DND-41 (cell line): ENCODE data around the gene NISCH.

ENCODE experiments used
- ATAC-seq: fragments of 200-7000 bp; cut with Tn5 transposase; 3 replicates; pipeline ENCODE4 v1.9.1; 2021; ENCODE audit warnings: low read depth; ENCODE audit not compliant: insufficient read depth
- DNase-seq: peaks from one replicate; pipeline ENCODE4 v3.0.0-alpha.2; 2020
- H2AFZ ChIP-seq: 2 replicates; pipeline ENCODE4 v1.6.0; 2012; ENCODE audit warnings: low read depth, low read length
- H3K27ac ChIP-seq: 2 replicates; pipeline ENCODE4 v1.5.1; 2012; ENCODE audit warnings: low read length, inconsistent platforms
- H3K27me3 ChIP-seq: fragments of 200-600 bp; sonication (generic); 2 replicates; pipeline ENCODE4 v1.6.0; 2012; ENCODE audit warnings: low read length, mild to moderate bottlenecking, inconsistent platforms; ENCODE audit not compliant: insufficient read depth, poor library complexity
- H3K36me3 ChIP-seq: 2 replicates; pipeline ENCODE4 v1.5.1; 2012; ENCODE audit warnings: low read length, inconsistent platforms; ENCODE audit not compliant: insufficient read depth
- H3K4me1 ChIP-seq: 2 replicates; pipeline ENCODE4 v1.5.1; 2012; ENCODE audit warnings: mild to moderate bottlenecking, low read length; ENCODE audit not compliant: insufficient read depth
- H3K4me2 ChIP-seq: 2 replicates; pipeline ENCODE4 v1.6.0; 2012; ENCODE audit warnings: mild to moderate bottlenecking, moderate library complexity, low read length, inconsistent platforms; ENCODE audit not compliant: insufficient read depth
- H3K4me3 ChIP-seq, 2 experiments: fragments of 200-600 bp in 1 of 2; shearing (Covaris generic) in 1 of 2; 2 replicates each; pipeline ENCODE4 v1.5.1; 2012 to 2016; ENCODE audit warnings: inconsistent platforms in 2 of 2, low read length in 2 of 2, mild to moderate bottlenecking in 2 of 2, low read depth in 1 of 2, moderate library complexity in 1 of 2
- H3K79me2 ChIP-seq: 2 replicates; pipeline ENCODE4 v1.6.0; 2012; ENCODE audit warnings: low read length, inconsistent platforms; ENCODE audit not compliant: insufficient read depth
- H3K9ac ChIP-seq: 2 replicates; pipeline ENCODE4 v1.6.0; 2012; ENCODE audit warnings: low read depth, mild to moderate bottlenecking, inconsistent platforms, low read length, moderate library complexity
- H3K9me3 ChIP-seq: 2 replicates; pipeline ENCODE4 v1.5.1; 2012; ENCODE audit warnings: low read length, moderate library complexity, mild to moderate bottlenecking, inconsistent platforms; ENCODE audit not compliant: insufficient read depth, severe bottlenecking
- H4K20me1 ChIP-seq: 2 replicates; pipeline ENCODE4 v1.6.0; 2012; ENCODE audit warnings: low read length; ENCODE audit not compliant: insufficient read depth
- CTCF ChIP-seq: IDR thresholded peaks from 2 replicates; pipeline ENCODE4 v1.5.1; 2012; ENCODE audit warnings: borderline replicate concordance, low read length, moderate library complexity, mild to moderate bottlenecking; ENCODE audit not compliant: poor library complexity, severe bottlenecking; ENCODE audit errors: extremely low read depth
- EZH2 ChIP-seq: IDR thresholded peaks from 3 replicates; pipeline ENCODE4 v1.6.1; 2012; ENCODE audit warnings: borderline replicate concordance, low read depth, mild to moderate bottlenecking, moderate library complexity, low read length, inconsistent platforms; ENCODE audit not compliant: severe bottlenecking

NISCH gene

DNA sequence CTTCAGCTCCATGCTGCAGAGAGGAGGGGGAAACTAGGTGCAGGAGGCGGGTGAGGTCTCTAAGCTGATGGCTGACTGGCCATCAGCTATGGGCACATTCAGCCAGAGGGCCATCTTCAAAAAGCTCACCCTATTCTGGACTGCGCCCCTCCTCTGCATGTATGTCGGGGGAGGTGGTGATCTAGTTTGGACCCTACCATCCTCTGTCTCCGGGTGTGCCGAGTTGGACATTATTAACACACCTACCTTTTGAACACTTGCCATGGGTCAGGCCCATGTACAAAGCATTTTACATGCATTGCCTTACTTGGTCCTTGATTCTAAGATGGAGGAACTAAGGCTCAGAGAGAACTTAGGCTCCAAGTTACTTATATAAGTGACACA is 1.4 kb downstream of the NISCH start:
- Histone ChIP-seq H4K20me1 (0 out of 2 replicates have a peak, but pooled peaks cover 7% of the 10 kb centered on the region), H3K4me3 (peak overlapping the region; percentile 94 to 96; a peak in 3 of 4 replicates), H2AFZ (peak overlapping the region; percentile 97; the same call in 1 of the 2 replicates), H3K27ac (peak overlapping the region; percentile 89), H3K36me3 (peaks cover 42% of the 10 kb centered on the region), H3K27me3 (no peaks in the 10 kb centered on the region), H3K9ac (peak overlapping the region; percentile 97), H3K9me3 (no peaks in the 10 kb centered on the region), H3K79me2 (peaks cover 54% of the 10 kb centered on the region), H3K4me2 (peak overlapping the region; percentile 85), H3K4me1 (peaks cover 26% of the 10 kb centered on the region)
- ATAC-seq (no peak), DNase-seq (no peak)
- TF ChIP-seq EZH2 (no peak), CTCF (no peak)

GRCh38 chr3:52458031-52458760 is 2.8 kb downstream of the NISCH start:
- Histone ChIP-seq H3K79me2 (peaks cover 68% of the 10 kb centered on the region), H3K27me3 (no peaks in the 10 kb centered on the region), H2AFZ (no peak overlapping the region), H3K27ac (no peak overlapping the region), H3K4me1 (peaks cover 26% of the 10 kb centered on the region), H3K4me3 (no peak overlapping the region), H3K9ac (no peak overlapping the region; the same call in 1 of the 2 replicates), H4K20me1 (peaks cover 11% of the 10 kb centered on the region; the same call in 1 of the 2 replicates), H3K36me3 (peaks cover 54% of the 10 kb centered on the region), H3K9me3 (no peaks in the 10 kb centered on the region), H3K4me2 (peak overlapping the region; percentile 85; the same call in 1 of the 2 replicates)
- DNase-seq (no peak), ATAC-seq (no peak)
- no peak for TF ChIP-seq EZH2
- no peak for TF ChIP-seq CTCF

GRCh38 chr3:52458770-52459545 is 3.6 kb downstream of the NISCH start:
- H4K20me1 ChIP-seq, result peaks cover 11% of the 10 kb centered on the region; the same call in 1 of the 2 replicates
- no peak overlapping the region for H3K4me2 ChIP-seq
- ATAC-seq (no peak), DNase-seq (no peak)
- H3K9ac ChIP-seq, result no peak overlapping the region
- H3K9me3 ChIP-seq, result no peaks in the 10 kb centered on the region
- H3K27ac ChIP-seq, result no peak overlapping the region
- H3K4me1 ChIP-seq, result peaks cover 26% of the 10 kb centered on the region
- H3K4me3 ChIP-seq, result no peak overlapping the region
- H3K27me3 ChIP-seq, result no peaks in the 10 kb centered on the region
- TF ChIP-seq EZH2 (no peak), CTCF (no peak)
- peaks cover 76% of the 10 kb centered on the region for H3K79me2 ChIP-seq
- H3K36me3 ChIP-seq, result peaks cover 61% of the 10 kb centered on the region
- H2AFZ ChIP-seq, result no peak overlapping the region
